HepG2 (cell line): Measurements from ENCODE around the gene SLC22A4. TPM values are rescaled to one million over a fixed set of nuclear protein-coding genes. Genes with fewer than 3 reads are reported as not detected.

ENCODE experiments used
- ATAC-seq: fragments of 200-7000 bp; cut with Tn5 transposase; 3 replicates; pipeline ENCODE4 v1.9.1; 2020; ENCODE audit warnings: mild to moderate bottlenecking, moderate library complexity
- BruUV-seq: library from RNA; stranded (reverse); fragments of 400-500 nt; replicated peaks from 2 replicates; lab custom pipeline; 2021; lab: Mats Ljungman, UMichigan
- CTCF ChIA-PET: fragments of 300-600 bp; formaldehyde crosslinking; extraction: SDS; loops from one replicate; lab custom pipeline; 2021; ENCODE audit warnings: low total read pairs, inconsistent platforms, low intra/inter-chr PET ratio; lab: Yijun Ruan, JAX
- POLR2A ChIA-PET: fragments of 350-600 bp; sonication (Branson Sonifier 250); formaldehyde crosslinking; loops from one replicate; lab custom pipeline; 2020; ENCODE audit warnings: antibody characterized with exemption, inconsistent platforms; lab: Yijun Ruan, JAX
- DNase-seq: peaks from one replicate; pipeline ENCODE4 v3.0.0-alpha.2; 2015; ENCODE audit warnings: low spot score
- FAIRE-seq: peaks from 3 replicates; lab custom pipeline; 2011; peaks lifted over from hg19 to GRCh38; lab: Jason Lieb, UNC
- H2AFZ ChIP-seq: one replicate; pipeline ENCODE4 v1.6.1; 2011; ENCODE audit warnings: low read length, inconsistent platforms
- H3K27ac ChIP-seq: fragments of 300-600 bp; 3 replicates; pipeline ENCODE4 v1.8.0; 2011; ENCODE audit warnings: mixed run types, mild to moderate bottlenecking, mixed read lengths, low read length, inconsistent platforms; ENCODE audit not compliant: insufficient read depth; ENCODE audit errors: extremely low read length
- H3K27me3 ChIP-seq, 2 experiments: fragments of 200-600 bp in 1 of 2; 2 replicates in 1 of 2; 3 replicates in 1 of 2; pipeline versions ENCODE4 v1.6.0 to v1.8.0; 2011; ENCODE audit warnings: low read length in 2 of 2, mild to moderate bottlenecking in 2 of 2, moderate library complexity in 2 of 2, inconsistent platforms in 1 of 2; ENCODE audit not compliant: insufficient read depth in 2 of 2, control insufficient read depth in 1 of 2
- H3K36me3 ChIP-seq, 2 experiments: fragments of 200-600 bp in 1 of 2; replicated peaks in 1 of 2; 2 replicates in 1 of 2; 3 replicates in 1 of 2; pipeline versions ENCODE4 v1.5.1 to v1.8.0; 2011; ENCODE audit warnings: low read length in 2 of 2, inconsistent platforms in 1 of 2; ENCODE audit not compliant: insufficient read depth in 2 of 2, control insufficient read depth in 1 of 2
- H3K4me1 ChIP-seq: 2 replicates; pipeline ENCODE4 v1.5.1; 2012; ENCODE audit warnings: low read length, inconsistent platforms; ENCODE audit not compliant: insufficient read depth
- H3K4me2 ChIP-seq: 2 replicates; pipeline ENCODE4 v1.6.0; 2011; ENCODE audit warnings: low read depth, low read length, inconsistent platforms
- H3K4me3 ChIP-seq, 3 experiments: fragments of 200-600 bp in 1 of 3; sonication (generic), shearing (Covaris generic) in 1 of 3; replicated peaks in 1 of 3; 2 replicates each; pipeline ENCODE4 v1.5.1; 2011 to 2016; ENCODE audit warnings: low read length in 3 of 3, inconsistent platforms in 2 of 3, low read depth in 2 of 3, mild to moderate bottlenecking in 2 of 3, control low read depth in 1 of 3, mixed read lengths in 1 of 3; ENCODE audit not compliant: insufficient read depth in 1 of 3
- H3K79me2 ChIP-seq: one replicate; pipeline ENCODE4 v1.6.1; 2011; ENCODE audit warnings: low read length, inconsistent platforms; ENCODE audit not compliant: insufficient read depth
- H3K9ac ChIP-seq: 2 replicates; pipeline ENCODE4 v1.6.0; 2011; ENCODE audit warnings: mild to moderate bottlenecking, low read depth, low read length, inconsistent platforms; ENCODE audit not compliant: insufficient read depth
- H3K9me3 ChIP-seq: 2 replicates; pipeline ENCODE4 v1.5.1; 2012; ENCODE audit warnings: mild to moderate bottlenecking, low read length
- H4K20me1 ChIP-seq: 2 replicates; pipeline ENCODE4 v1.6.0; 2011; ENCODE audit warnings: inconsistent platforms, mild to moderate bottlenecking, low read length, moderate library complexity; ENCODE audit not compliant: insufficient read depth
- FOXA3 ChIP-seq: IDR thresholded peaks from 2 replicates; pipeline ENCODE4 v1.6.1; 2016; ENCODE audit warnings: missing genetic modification reagents, missing compliant biosample characterization
- MIER3 ChIP-seq: IDR thresholded peaks from 2 replicates; pipeline ENCODE4 v1.6.1; 2016; ENCODE audit warnings: missing compliant biosample characterization, borderline replicate concordance
- NR3C1 ChIP-seq: sonication (generic); formaldehyde crosslinking; IDR thresholded peaks from 2 replicates; pipeline ENCODE4 v1.4.0; 2020; ENCODE audit warnings: missing genetic modification reagents
- SAP130 ChIP-seq: IDR thresholded peaks from 2 replicates; pipeline ENCODE4 v1.6.1; 2016; ENCODE audit warnings: low read depth
- SYNCRIP ChIP-seq: fragments of 200-400 bp; formaldehyde crosslinking; IDR thresholded peaks from 2 replicates; pipeline ENCODE4 v1.6.1; 2018; ENCODE audit warnings: mild to moderate bottlenecking, low read depth, low read length; ENCODE audit not compliant: insufficient read depth
- ZNF383 ChIP-seq: sonication (generic); formaldehyde crosslinking; IDR thresholded peaks from 2 replicates; pipeline ENCODE4 v1.4.0; 2020; ENCODE audit warnings: missing genetic modification reagents, mild to moderate bottlenecking, borderline replicate concordance
- WGBS: methylation state at CpG from one replicate; pipeline ENCODE4 v1.1.6; 2017; ENCODE audit warnings: low lambda C conversion rate; 5-methylcytosine and 5-hydroxymethylcytosine counted together
- in situ Hi-C: cut with HindIII; loops from 2 replicates; pipeline ENCODE4 v1.10.0; 2017; ENCODE audit warnings: low pct_unique_long_range_greater_than_20kb; ENCODE audit not compliant: extremely low pct_ligation_motif_present
- intact Hi-C: fragments of 100-400 bp; cut with micrococcal nuclease; formaldehyde crosslinking; loops from one replicate; pipeline ENCODE4 v1.10.0; 2022; ENCODE audit not compliant: unreplicated experiment
- polyA plus RNA-seq, 8 experiments: library from polyadenylated mRNA; depleted of rRNA in 3 of 8; stranded (reverse) in 7 of 8; unstranded in 1 of 8; fragments of >200 nt; fragmentation: Illumina TruSeq in 4 of 8; extraction: Trizol in 4 of 8; gene quantifications; 2 replicates each; pipeline versions ENCODE4 v1.2.1 to v1.2.3, GENCODE V29; 2011 to 2016; ENCODE audit warnings: low read depth in 4 of 8, missing spikeins in 1 of 8, mixed read lengths in 1 of 8; ENCODE audit not compliant: insufficient read depth in 1 of 8
- total RNA-seq, 5 experiments: library from RNA; depleted of rRNA; stranded (reverse); fragments of >200 nt; fragmentation: Illumina TruSeq; extraction: Trizol; gene quantifications; 2 replicates each; pipeline ENCODE4 v1.2.3, GENCODE V29; 2016; ENCODE audit warnings: low read depth in 1 of 5
- TF ChIP-seq, protein P1 (sequence below): IDR thresholded peaks from 2 replicates; pipeline ENCODE4 v1.6.1; 2016; ENCODE audit warnings: low read depth
- TF ChIP-seq, protein P2 (sequence below): sonication (generic); formaldehyde crosslinking; IDR thresholded peaks from 2 replicates; pipeline ENCODE4 v1.5.0; 2020; ENCODE audit warnings: missing genetic modification reagents
- TF ChIP-seq, protein P3 (sequence below): fragments of 450-650 bp; IDR thresholded peaks from 2 replicates; pipeline ENCODE4 v1.6.1; 2016
- TF ChIP-seq, protein P4 (sequence below): sonication (generic); formaldehyde crosslinking; IDR thresholded peaks from 2 replicates; pipeline ENCODE4 v1.4.0; 2020; ENCODE audit warnings: missing genetic modification reagents, borderline replicate concordance
- TF ChIP-seq, protein P5 (sequence below): sonication (generic); formaldehyde crosslinking; IDR thresholded peaks from 2 replicates; pipeline ENCODE4 v1.8.1; 2023; ENCODE audit warnings: mild to moderate bottlenecking, missing genetic modification reagents, borderline replicate concordance

SLC22A4 gene
- total and polyA plus RNA-seq, 2 of the 13 experiments (the other 11 are each of a cell fraction or from before 2014, with no cell fraction given), result 0.33 to 0.62 TPM

DNA sequence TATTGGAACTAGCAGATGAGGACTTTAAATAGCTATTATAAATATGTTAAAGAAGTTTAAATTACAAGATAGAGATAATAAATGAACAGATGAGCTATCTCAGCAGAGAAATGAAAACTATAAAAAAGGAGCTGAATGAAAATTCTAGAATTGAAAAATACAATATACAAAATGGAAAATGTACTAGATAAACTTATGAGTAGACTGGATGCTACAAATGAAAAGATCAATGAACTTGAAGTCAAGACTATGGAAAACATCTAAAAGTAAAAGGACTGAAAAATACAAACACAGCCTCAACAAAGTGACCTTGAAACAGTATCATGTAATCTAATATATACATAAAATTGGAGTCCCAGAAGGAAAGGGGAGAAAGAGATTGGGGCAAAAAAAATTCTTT is 47.4 kb upstream of the SLC22A4 start:
- H3K27me3 ChIP-seq, result no peaks in the 10 kb centered on the region; a peak in 2 of 5 replicates
- H3K9me3 ChIP-seq, result no peaks in the 10 kb centered on the region
- no peak for TF ChIP-seq ZNF383
- TF ChIP-seq, all 625 proteins: peak for 0
- CTCF ChIA-PET, result no interaction called here
- H2AFZ ChIP-seq, result no peak overlapping the region
- in situ Hi-C loops, result no loop called here
- H4K20me1 ChIP-seq, result no peaks in the 10 kb centered on the region; the same call in 1 of the 2 replicates
- H3K9ac ChIP-seq, result no peak overlapping the region
- intact Hi-C loops, result no loop called here
- no peak for DNase-seq
- BruUV-seq, result no TSS peak
- POLR2A ChIA-PET, result no interaction called here
- FAIRE-seq, result no peak
- H3K4me3 ChIP-seq, result no peak overlapping the region
- no peaks in the 10 kb centered on the region for H3K4me1 ChIP-seq
- H3K27ac ChIP-seq, result no peak overlapping the region
- no peaks in the 10 kb centered on the region for H3K36me3 ChIP-seq
- H3K79me2 ChIP-seq, result no peaks in the 10 kb centered on the region
- H3K4me2 ChIP-seq, result no peak overlapping the region
- ATAC-seq, result no peak

DNA sequence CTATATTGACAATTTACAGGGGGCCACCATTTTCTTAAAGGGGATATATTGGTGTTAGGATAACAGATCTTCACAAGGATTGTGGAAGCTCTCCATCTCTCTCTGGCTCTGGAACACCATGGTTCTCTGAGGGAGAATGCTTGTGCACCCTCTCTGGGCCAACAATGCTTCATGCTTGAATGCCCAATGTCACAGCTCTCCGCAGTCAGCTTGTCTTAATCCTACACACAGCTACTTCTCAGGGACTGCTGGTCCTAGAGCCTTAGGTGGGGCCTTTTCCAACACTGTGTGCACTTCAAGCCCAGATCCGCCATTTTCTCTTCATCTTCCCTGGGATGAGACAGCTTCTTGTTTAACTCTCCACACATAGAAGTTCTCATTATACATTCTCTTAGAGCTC is 43.6 kb upstream of the SLC22A4 start:
- H3K4me3 ChIP-seq, result no peak overlapping the region
- H3K4me2 ChIP-seq, result no peak overlapping the region
- no peaks in the 10 kb centered on the region for H3K9me3 ChIP-seq
- FAIRE-seq, result no peak
- in situ Hi-C loops, result no loop called here
- no peaks in the 10 kb centered on the region for H3K79me2 ChIP-seq
- no peak overlapping the region for H3K27ac ChIP-seq
- no peak for ATAC-seq
- BruUV-seq, result no TSS peak
- no peaks in the 10 kb centered on the region for H3K4me1 ChIP-seq
- H3K27me3 ChIP-seq, result peaks cover 0 to 2% of the 10 kb centered on the region in 2 experiments; a peak in 3 of 5 replicates
- no peaks in the 10 kb centered on the region for H3K36me3 ChIP-seq
- no peak for DNase-seq
- CTCF ChIA-PET, result no interaction called here
- no peaks in the 10 kb centered on the region; the same call in 1 of the 2 replicates for H4K20me1 ChIP-seq
- intact Hi-C loops, result no loop called here
- H2AFZ ChIP-seq, result no peak overlapping the region
- no peak overlapping the region for H3K9ac ChIP-seq
- WGBS, result 76% methylated on average over 2 of the region's 2 CpGs
- POLR2A ChIA-PET, result interaction anchor here (0.9 kb wide), 1 partner anchor 14 kb away, joined by 3 read pairs; no protein-coding TSS in a partner anchor
- TF ChIP-seq SAP130 (CRISPR knock-in tag) (no peak), MIER3 (CRISPR knock-in tag) (no peak), FOXA3 (CRISPR knock-in tag) (no peak), NR3C1 (CRISPR knock-in tag) (no peak), SYNCRIP (no peak)
- TF ChIP-seq, protein P1, sequence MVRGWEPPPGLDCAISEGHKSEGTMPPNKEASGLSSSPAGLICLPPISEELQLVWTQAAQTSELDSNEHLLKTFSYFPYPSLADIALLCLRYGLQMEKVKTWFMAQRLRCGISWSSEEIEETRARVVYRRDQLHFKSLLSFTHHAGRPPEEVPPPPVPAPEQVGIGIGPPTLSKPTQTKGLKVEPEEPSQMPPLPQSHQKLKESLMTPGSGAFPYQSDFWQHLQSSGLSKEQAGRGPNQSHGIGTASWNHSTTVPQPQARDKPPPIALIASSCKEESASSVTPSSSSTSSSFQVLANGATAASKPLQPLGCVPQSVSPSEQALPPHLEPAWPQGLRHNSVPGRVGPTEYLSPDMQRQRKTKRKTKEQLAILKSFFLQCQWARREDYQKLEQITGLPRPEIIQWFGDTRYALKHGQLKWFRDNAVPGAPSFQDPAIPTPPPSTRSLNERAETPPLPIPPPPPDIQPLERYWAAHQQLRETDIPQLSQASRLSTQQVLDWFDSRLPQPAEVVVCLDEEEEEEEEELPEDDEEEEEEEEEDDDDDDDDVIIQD (CRISPR knock-in tag), result no peak
- TF ChIP-seq, protein P2, sequence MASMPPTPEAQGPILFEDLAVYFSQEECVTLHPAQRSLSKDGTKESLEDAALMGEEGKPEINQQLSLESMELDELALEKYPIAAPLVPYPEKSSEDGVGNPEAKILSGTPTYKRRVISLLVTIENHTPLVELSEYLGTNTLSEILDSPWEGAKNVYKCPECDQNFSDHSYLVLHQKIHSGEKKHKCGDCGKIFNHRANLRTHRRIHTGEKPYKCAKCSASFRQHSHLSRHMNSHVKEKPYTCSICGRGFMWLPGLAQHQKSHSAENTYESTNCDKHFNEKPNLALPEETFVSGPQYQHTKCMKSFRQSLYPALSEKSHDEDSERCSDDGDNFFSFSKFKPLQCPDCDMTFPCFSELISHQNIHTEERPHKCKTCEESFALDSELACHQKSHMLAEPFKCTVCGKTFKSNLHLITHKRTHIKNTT (CRISPR knock-in tag), result no peak
- TF ChIP-seq, protein P3, sequence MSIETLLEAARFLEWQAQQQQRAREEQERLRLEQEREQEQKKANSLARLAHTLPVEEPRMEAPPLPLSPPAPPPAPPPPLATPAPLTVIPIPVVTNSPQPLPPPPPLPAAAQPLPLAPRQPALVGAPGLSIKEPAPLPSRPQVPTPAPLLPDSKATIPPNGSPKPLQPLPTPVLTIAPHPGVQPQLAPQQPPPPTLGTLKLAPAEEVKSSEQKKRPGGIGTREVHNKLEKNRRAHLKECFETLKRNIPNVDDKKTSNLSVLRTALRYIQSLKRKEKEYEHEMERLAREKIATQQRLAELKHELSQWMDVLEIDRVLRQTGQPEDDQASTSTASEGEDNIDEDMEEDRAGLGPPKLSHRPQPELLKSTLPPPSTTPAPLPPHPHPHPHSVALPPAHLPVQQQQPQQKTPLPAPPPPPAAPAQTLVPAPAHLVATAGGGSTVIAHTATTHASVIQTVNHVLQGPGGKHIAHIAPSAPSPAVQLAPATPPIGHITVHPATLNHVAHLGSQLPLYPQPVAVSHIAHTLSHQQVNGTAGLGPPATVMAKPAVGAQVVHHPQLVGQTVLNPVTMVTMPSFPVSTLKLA, result no peak
- TF ChIP-seq, protein P4, sequence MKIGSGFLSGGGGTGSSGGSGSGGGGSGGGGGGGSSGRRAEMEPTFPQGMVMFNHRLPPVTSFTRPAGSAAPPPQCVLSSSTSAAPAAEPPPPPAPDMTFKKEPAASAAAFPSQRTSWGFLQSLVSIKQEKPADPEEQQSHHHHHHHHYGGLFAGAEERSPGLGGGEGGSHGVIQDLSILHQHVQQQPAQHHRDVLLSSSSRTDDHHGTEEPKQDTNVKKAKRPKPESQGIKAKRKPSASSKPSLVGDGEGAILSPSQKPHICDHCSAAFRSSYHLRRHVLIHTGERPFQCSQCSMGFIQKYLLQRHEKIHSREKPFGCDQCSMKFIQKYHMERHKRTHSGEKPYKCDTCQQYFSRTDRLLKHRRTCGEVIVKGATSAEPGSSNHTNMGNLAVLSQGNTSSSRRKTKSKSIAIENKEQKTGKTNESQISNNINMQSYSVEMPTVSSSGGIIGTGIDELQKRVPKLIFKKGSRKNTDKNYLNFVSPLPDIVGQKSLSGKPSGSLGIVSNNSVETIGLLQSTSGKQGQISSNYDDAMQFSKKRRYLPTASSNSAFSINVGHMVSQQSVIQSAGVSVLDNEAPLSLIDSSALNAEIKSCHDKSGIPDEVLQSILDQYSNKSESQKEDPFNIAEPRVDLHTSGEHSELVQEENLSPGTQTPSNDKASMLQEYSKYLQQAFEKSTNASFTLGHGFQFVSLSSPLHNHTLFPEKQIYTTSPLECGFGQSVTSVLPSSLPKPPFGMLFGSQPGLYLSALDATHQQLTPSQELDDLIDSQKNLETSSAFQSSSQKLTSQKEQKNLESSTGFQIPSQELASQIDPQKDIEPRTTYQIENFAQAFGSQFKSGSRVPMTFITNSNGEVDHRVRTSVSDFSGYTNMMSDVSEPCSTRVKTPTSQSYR (CRISPR knock-in tag), result no peak
- TF ChIP-seq, protein P5, sequence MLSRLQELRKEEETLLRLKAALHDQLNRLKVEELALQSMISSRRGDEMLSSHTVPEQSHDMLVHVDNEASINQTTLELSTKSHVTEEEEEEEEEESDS (CRISPR knock-in tag), result no peak
